ENCODE data around the gene SLC43A2.

The SLC43A2 gene

GRCh38 chr17:1562176-1562643, 66.4 kb downstream of the SLC43A2 start:
- DNase-seq (ENCODE audit: low spot score), result peak; percentile 78

- peak; percentile 71 for DNase-seq (ENCODE audit: low spot score)
These were observed 67.0 kb downstream of the SLC43A2 start for GRCh38 chr17:1561420-1562175.

- no peak for DNase-seq (ENCODE audit: low spot score)
These were observed 67.7 kb downstream of the SLC43A2 start for GRCh38 chr17:1560858-1561355.

GRCh38 chr17:1560101-1560857, 68.4 kb downstream of the SLC43A2 start:
- no peak for DNase-seq (ENCODE audit: low spot score)

- DNase-seq (ENCODE audit: low spot score), result no peak
These were observed 69.3 kb downstream of the SLC43A2 start for GRCh38 chr17:1559047-1560043.

- DNase-seq (ENCODE audit: low spot score), result no peak
These were observed 70.2 kb downstream of the SLC43A2 start for GRCh38 chr17:1558401-1558800.

- no peak for DNase-seq (ENCODE audit: low spot score)
These were observed 71.1 kb downstream of the SLC43A2 start for GRCh38 chr17:1557355-1558095.

GRCh38 chr17:1555651-1556471, 72.8 kb downstream of the SLC43A2 start:
- no peak for DNase-seq (ENCODE audit: low spot score)

- no peak for DNase-seq (ENCODE audit: low spot score)
These were observed 73.7 kb downstream of the SLC43A2 start for GRCh38 chr17:1554751-1555540.

- DNase-seq (ENCODE audit: low spot score), result no peak
These were observed 75.0 kb downstream of the SLC43A2 start for GRCh38 chr17:1553354-1554266.

- no peak for DNase-seq (ENCODE audit: low spot score)
These were observed 75.7 kb downstream of the SLC43A2 start for GRCh38 chr17:1552932-1553331.

GRCh38 chr17:1551741-1552140, 76.9 kb downstream of the SLC43A2 start:
- DNase-seq (ENCODE audit: low spot score), result no peak

GRCh38 chr17:1548032-1548431, 80.6 kb downstream of the SLC43A2 start:
- DNase-seq (ENCODE audit: low spot score), result no peak

GRCh38 chr17:1546292-1546922, 82.2 kb downstream of the SLC43A2 start:
- no peak for DNase-seq (ENCODE audit: low spot score)

GRCh38 chr17:1545618-1546017, 83.0 kb downstream of the SLC43A2 start:
- DNase-seq (ENCODE audit: low spot score), result no peak

- DNase-seq (ENCODE audit: low spot score), result no peak
These were observed 86.3 kb downstream of the SLC43A2 start for GRCh38 chr17:1542316-1542715.

- no peak for DNase-seq (ENCODE audit: low spot score)
These were observed 87.2 kb downstream of the SLC43A2 start for GRCh38 chr17:1541367-1541904.

- DNase-seq (ENCODE audit: low spot score), result no peak
These were observed 88.8 kb downstream of the SLC43A2 start for GRCh38 chr17:1539811-1540210.
